Gastrocnemius medialis (tissue), 4 donors: ENCODE data around the gene MEN1. TPM values are rescaled to one million over a fixed set of nuclear protein-coding genes. Genes with fewer than 3 reads are reported as not detected.

ENCODE experiments used
- ATAC-seq, 2 donors: fragments of 150-250 bp; one replicate each; pipeline ENCODE4 v1.9.1; 2016
- DNase-seq, 2 donors: peaks; one replicate each; pipeline ENCODE4 v3.0.0-alpha.2; 2019
- H3K27ac ChIP-seq, 4 donors: fragments of 200-600 bp; sonication (generic); 1 replicate in 1 of 4; 2 replicates in 3 of 4; pipeline ENCODE4 v1.5.1; 2016 to 2018; ENCODE audit warnings: mild to moderate bottlenecking in 2 of 4, moderate library complexity in 1 of 4
- H3K27me3 ChIP-seq, 3 donors: fragments of 200-600 bp; sonication (generic) in 2 of 3; 1 replicate in 1 of 3; 2 replicates in 2 of 3; pipeline versions ENCODE4 v1.5.1 to v1.6.0; 2016 to 2019; ENCODE audit warnings: mild to moderate bottlenecking in 1 of 3, moderate library complexity in 1 of 3
- H3K36me3 ChIP-seq, 2 donors: fragments of 200-600 bp; sonication (generic) in 1 of 2; one replicate each; pipeline ENCODE4 v1.5.1; 2017 to 2018
- H3K4me1 ChIP-seq, 2 donors: fragments of 200-600 bp; sonication (generic) in 1 of 2; one replicate each; pipeline ENCODE4 v1.5.1; 2016 to 2017; ENCODE audit warnings: mild to moderate bottlenecking in 2 of 2
- H3K4me3 ChIP-seq, 4 donors: fragments of 200-600 bp; sonication (generic) in 3 of 4; 1 replicate in 1 of 4; 2 replicates in 3 of 4; pipeline ENCODE4 v1.5.1; 2016 to 2019; ENCODE audit warnings: mild to moderate bottlenecking in 2 of 4
- H3K9me3 ChIP-seq, 3 donors: fragments of 200-600 bp; sonication (generic) in 2 of 3; 1 replicate in 1 of 3; 2 replicates in 2 of 3; pipeline ENCODE4 v1.5.1; 2016 to 2019
- CTCF ChIP-seq, 5 experiments: fragments of 450-650 bp in 3 of 5; fragments of 200-600 bp in 2 of 5; sonication (generic) in 2 of 5; IDR thresholded peaks in 4 of 5; conservative IDR thresholded peaks in 1 of 5; 1 replicate in 4 of 5; 2 replicates in 1 of 5; pipeline ENCODE4 v1.5.1; 2016 to 2019; ENCODE audit warnings: antibody characterized with exemption in 5 of 5, mild to moderate bottlenecking in 3 of 5, moderate library complexity in 3 of 5
- POLR2A ChIP-seq, 2 donors: fragments of 450-650 bp; IDR thresholded peaks; one replicate each; pipeline ENCODE4 v1.6.1; 2017; ENCODE audit warnings: antibody characterized with exemption in 2 of 2, mild to moderate bottlenecking in 2 of 2, moderate library complexity in 2 of 2
- in situ Hi-C, 4 donors: fragments of 200-750 bp; cut with MboI; loops; one replicate each; pipeline versions ENCODE4 v1.15.0 to v1.8.0; 2017; ENCODE audit warnings: low sequenced_read_pairs in 4 of 4
- intact Hi-C: fragments of 100-400 bp; cut with DNase I; formaldehyde crosslinking; loops from one replicate; pipeline ENCODE4 v1.15.1; 2023; ENCODE audit warnings: low total_unique reads
- total RNA-seq, 4 donors: library from RNA; depleted of rRNA; stranded (reverse); fragments of >200 nt; gene quantifications; one replicate each; pipeline versions ENCODE4 v1.1.0 to v1.2.3, GENCODE V29; 2016

The MEN1 gene
- total RNA-seq, 4 donors from 2014 or later, result 7.4 to 12.2 (median 9.8) TPM

- Histone ChIP-seq H3K9me3 (no peaks in the 10 kb centered on the region), H3K4me3 (peak overlapping the region in 1 of 4 donors; percentile 24), H3K4me1 (peaks cover 76 to 85% of the 10 kb centered on the region in 2 donors), H3K27ac (peak overlapping the region; percentile 91 to 99 (median 94)), H3K36me3 (peaks cover 5 to 35% of the 10 kb centered on the region in 2 donors), H3K27me3 (no peaks in the 10 kb centered on the region)
- TF ChIP-seq CTCF (IDR thresholded peaks at IDR 0.05 in 4 of 5, conservative IDR thresholded peaks at IDR 0.05 in 1 of 5) (no peak), POLR2A (IDR thresholded peaks at IDR 0.05) (no peak)
- peak in 1 of 2 donors; percentile 59 for DNase-seq
- intact Hi-C loops, result loop anchor here (2.0 kb wide), 1 partner anchor 15 kb away; no protein-coding TSS in a partner anchor
- ATAC-seq, result no peak
- in situ Hi-C loops, result no loop called here
These were observed 48.1 kb downstream of the MEN1 start for GRCh38 chr11:64762277-64762673.

- intact Hi-C loops, result no loop called here
- in situ Hi-C loops, result no loop called here
- DNase-seq (peak in 1 of 2 donors; percentile 73), ATAC-seq (peak; percentile 9 to 22)
- peak overlapping the region in 2 of 4 donors; percentile 11 to 65 for H3K4me3 ChIP-seq
- TF ChIP-seq POLR2A (IDR thresholded peaks at IDR 0.05) (no peak), CTCF (IDR thresholded peaks at IDR 0.05 in 4 of 5, conservative IDR thresholded peaks at IDR 0.05 in 1 of 5) (no peak)
- peaks cover 86 to 96% of the 10 kb centered on the region in 2 donors for H3K4me1 ChIP-seq
- H3K9me3 ChIP-seq, result no peaks in the 10 kb centered on the region
- no peaks in the 10 kb centered on the region for H3K27me3 ChIP-seq
- H3K27ac ChIP-seq, result peak overlapping the region; percentile 91 to 99 (median 94)
- peaks cover 0 to 21% of the 10 kb centered on the region in 2 donors for H3K36me3 ChIP-seq
These were observed 49.5 kb downstream of the MEN1 start for GRCh38 chr11:64760759-64761420.

GRCh38 chr11:64759722-64760719 is 50.3 kb downstream of the MEN1 start, which contains the start of gene PYGM:
PYGM (minus strand) TSS chr11:64759974; CDS start chr11:64759898, 76 bp downstream.
- Histone ChIP-seq H3K9me3 (no peaks in the 10 kb centered on the region), H3K4me3 (peak within 1 kb of the TSS; percentile 42 to 72 (median 62))

More at GRCh38 chr11:64759722-64760719, 50.3 kb downstream of the MEN1 start, which contains the start of gene PYGM:
- DNase-seq (peak; percentile 83 to 98), ATAC-seq (peak; percentile 54 to 78)
- TF ChIP-seq CTCF (IDR thresholded peaks at IDR 0.05 in 4 of 5, conservative IDR thresholded peaks at IDR 0.05 in 1 of 5) (no peak), POLR2A (IDR thresholded peaks at IDR 0.05) (peak; percentile 62 to 92)
- intact Hi-C loops (no loop called here), in situ Hi-C loops (no loop called here)
- Histone ChIP-seq H3K4me1 (peaks cover 87 to 99% of the 10 kb centered on the region in 2 donors), H3K27ac (peak within 1 kb of the TSS; percentile 91 to 99 (median 94)), H3K27me3 (no peaks in the 10 kb centered on the region), H3K36me3 (peaks cover 0 to 18% of the 10 kb centered on the region in 2 donors)
